ENCODE results near the gene INO80B. TPM values are rescaled to one million over a fixed set of nuclear protein-coding genes. Genes with fewer than 3 reads are reported as not detected.
"Not testable (repeated sequence)": the region's sequence is repeated elsewhere in the genome, so short reads cannot be mapped to it uniquely, and the experiment has no call there.

Gene INO80B
- polyA plus RNA-seq, 5 donors: 21.4 to 37.0 (median 30.1) TPM

DNA sequence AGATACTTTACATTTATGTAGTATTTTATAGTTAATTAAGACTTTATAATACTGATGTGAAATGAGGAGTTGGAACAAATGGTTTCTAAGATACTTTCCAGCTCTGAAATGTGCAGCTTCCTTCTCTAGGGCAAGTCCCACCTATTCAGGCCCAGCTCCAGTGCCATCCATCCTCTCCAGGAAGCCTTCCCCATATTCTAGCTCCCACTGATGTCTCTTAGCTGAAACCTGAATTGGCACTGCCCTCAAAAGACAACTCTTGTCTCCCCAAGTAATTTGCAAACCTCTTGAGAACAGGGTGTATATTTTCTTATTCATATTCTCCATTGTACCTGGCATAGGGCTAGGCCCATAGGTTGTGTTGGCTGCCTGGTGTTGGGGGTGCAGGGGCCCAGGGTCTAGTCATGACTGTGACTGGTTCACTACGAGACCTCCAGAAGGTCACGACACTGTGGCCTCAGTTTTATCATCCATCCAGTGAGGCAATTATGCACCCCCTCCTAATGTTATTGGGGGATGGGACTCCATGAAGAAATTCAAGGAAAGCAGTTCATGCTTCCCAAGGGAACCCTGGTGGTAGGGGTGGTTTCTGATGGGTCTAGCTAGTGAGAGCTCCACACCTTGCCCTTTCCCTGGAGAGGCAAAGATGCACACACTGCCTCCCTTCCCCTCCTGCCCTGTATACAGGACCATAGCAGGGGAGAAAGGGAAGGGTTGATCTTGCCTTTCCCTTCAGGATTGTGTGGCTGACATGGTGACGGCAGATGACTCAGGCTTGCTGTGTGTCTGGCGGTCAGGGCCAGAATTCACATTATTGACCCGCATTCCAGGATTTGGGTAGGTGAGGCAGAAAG, 30.5 kb upstream of the INO80B start:
- no peak for DNase-seq

DNA sequence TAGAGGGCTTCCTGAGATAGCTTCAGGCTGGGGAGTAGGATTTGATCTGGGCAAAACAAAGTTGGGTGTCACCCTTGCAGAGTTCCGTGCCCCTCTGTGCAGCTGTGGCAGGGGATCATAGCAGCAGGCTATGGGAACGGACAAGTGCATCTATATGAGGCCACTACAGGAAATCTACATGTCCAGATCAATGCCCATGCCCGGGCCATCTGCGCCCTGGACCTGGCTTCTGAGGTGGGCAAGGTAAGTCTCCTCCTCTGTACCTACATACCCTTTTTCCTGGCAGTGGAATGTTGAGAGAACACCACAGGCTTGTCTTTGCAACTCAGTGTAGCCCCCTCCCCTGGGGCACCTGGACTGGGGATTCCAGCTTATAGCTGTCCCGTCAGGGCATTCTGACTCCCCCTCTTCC, 29.9 kb upstream of the INO80B start:
- no peak for DNase-seq

DNA sequence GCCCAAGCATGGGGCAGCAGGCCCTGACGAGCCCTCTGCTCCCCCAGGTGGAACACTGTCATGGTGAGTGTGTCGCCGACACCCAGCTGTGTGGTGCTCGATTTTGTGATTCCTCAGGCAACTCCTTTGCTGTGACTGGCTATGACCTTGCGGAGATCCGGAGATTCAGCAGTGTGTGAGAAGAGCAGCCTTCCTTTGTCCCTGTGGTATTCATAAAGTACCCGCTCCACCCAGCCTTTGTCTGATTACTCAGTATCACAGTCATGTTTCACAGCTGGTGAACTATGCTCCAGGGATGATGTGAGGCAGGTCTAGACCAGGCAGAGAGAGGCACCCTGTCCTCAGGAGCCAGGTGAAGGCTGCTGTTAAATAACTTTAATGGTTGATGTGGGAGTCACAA, 29.4 kb upstream of the INO80B start:
- DNase-seq: no peak

DNA sequence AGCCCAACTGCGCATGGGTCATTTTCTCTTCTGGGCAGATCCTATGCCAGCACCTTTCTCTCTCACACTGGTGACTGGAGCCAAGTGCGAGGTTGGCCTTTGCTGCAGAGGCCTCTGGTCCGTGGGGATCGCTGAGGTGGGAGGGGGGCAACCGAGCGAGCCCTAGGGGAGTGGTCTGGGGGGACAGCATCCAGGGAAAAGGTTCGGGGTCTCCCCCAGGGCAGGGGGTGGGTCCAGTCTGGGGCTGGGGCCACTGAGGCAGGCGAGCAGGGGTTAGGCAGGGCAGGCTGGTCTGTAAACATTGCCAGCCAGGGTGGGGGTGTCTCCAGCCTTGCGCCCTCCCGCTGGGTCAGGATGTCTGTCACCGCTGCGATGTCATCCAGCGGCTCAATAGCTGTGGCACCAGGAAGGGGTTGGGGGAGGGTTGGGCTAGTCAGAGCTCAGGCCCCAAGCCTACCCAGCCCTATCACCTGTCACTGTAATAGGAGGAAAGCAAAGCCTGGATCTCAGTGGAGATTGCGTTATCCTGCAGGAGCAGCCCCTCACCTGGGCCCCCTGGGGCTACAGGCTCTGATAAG, 28.6 kb upstream of the INO80B start:
- DNase-seq: no peak

DNA sequence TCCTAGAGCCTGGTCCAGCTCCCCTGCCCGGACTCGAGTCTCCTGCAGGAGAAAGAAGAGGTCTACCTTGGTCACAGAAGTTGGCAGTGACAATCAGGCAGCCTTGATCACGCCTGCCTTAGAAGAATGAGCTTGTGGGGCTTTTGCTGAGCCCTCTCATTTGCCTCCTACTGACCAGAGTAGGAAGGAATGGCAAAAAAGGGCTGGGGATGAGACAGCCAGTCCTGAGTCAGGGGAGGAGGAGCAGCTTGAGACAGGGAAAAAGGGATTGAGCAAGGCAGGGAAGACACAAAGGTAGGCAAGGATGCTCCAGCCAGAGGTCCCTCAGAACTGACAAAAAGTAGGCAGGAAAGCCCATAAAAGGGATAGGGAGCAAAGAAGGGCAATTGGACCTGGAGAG, 27.3 kb upstream of the INO80B start:
- no peak for DNase-seq

DNA sequence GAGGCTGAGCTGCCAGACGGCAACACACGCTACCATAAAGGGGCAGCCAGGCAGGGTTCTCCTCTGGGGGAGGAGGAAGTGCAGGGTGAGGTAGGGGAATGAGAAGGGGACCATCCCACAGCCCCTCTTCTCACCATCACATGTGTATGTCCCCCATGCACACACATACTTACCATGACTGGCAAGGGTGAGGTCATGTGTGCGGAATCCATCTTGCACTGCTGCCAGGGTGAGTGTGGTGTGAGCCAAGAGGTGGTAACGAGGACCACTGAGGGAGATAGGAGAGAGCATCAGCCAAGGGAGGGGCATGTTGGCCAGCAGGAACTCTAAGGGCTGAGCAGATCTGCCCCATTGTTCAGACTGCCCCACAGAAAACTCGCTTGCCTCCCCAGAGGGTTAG, 26.2 kb upstream of the INO80B start:
- DNase-seq: no peak

DNA sequence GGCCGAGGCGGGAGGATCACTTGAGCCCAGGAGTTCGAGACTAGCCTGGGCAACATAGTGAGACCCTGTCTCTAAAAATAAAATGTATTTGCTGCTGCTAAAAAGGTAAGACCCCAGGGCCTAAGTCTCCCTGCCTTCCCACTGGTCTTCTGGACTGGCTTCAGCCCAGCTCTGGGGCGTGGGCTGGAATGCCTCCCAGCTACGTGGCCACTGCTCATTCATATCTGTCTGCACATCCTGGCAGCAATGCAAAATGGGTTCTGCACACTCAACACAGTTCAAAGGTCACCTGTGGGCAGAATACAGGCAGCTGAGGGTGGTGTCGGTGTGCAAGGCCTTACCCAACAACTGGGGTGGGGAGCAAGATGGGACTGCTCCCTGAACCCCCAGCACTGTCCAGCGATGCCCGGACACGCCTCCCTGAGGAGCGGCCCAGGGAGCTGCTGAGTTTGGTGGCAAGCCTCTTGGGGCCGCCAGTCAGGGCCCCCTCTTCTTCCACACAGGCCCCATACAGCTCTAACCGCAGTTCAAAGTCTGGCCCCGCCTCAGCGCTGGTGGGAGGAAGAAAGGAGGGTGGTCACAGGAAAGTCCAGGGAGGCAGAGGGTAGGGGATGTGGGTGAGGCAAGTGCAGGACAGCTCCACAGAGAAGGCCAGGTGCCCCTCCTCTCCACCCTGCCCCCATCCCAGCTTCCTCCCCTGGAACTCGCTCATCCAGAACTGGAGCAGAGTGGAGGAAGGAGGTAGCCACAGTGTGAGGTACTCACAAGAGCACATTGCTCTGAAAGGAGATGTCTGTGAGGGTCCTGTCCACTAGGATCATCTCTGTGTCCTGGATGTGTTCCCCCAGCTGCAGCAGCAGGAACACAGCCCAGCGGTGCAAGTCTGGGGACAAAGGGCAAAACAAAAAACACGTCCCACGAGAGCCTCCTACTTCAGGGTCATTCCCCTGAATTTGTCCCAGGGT, 25.1 kb upstream of the INO80B start:
- DNase-seq: no peak

DNA sequence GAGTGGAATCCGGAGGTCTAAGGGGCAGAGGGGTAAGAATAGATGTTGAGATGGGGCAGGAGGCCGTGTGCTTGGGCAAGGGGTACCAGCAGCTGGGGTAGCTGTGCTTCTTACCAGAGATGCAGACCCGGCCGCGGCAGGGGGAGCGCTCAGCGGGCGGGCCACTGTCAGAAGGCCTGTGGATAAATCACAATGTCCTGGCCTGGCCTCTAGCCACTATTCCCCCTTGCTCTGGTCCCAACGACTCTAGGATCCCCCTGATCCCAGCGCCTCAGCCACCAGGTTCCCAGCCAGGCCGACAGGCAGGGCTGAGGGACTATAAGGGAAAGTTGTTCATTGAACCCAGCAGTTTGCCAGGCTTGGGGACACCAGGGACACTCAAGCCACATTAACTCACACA, 24.4 kb upstream of the INO80B start:
- DNase-seq: no peak

DNA sequence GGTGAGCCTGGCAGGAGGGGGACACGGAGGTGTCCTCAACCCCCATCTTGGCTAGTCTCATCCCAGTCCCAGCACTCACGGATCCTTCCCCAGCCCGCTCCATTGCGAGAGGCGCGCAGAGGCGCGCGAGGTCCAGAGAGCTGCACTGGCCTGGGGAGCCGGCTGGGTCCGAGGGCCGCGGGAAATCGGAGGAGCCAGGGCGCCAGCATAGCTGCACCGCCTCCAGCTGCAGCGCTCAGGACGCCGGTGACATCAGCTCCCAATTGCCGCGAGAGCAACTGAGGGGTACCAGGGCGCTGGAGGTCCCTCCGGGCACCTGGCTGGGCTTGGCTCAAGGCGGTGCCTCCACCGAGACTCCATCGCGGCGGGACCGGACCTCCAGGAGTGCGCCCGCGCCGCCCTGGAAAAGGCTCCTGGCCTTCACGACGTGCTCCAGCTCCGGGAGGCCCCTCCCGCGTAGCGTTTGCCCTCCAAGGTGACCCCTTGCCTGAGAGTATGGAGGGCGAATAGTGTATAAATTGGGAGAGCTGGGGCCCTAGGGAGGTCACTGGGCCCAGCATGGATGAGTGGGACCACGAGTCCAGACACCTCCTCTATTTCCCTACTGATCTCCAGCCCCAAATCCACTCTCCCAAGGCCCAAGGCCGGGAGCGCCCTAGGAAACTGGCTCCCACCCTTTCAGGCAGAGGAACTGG, 18.6 kb upstream of the INO80B start:
- DNase-seq: no peak

DNA sequence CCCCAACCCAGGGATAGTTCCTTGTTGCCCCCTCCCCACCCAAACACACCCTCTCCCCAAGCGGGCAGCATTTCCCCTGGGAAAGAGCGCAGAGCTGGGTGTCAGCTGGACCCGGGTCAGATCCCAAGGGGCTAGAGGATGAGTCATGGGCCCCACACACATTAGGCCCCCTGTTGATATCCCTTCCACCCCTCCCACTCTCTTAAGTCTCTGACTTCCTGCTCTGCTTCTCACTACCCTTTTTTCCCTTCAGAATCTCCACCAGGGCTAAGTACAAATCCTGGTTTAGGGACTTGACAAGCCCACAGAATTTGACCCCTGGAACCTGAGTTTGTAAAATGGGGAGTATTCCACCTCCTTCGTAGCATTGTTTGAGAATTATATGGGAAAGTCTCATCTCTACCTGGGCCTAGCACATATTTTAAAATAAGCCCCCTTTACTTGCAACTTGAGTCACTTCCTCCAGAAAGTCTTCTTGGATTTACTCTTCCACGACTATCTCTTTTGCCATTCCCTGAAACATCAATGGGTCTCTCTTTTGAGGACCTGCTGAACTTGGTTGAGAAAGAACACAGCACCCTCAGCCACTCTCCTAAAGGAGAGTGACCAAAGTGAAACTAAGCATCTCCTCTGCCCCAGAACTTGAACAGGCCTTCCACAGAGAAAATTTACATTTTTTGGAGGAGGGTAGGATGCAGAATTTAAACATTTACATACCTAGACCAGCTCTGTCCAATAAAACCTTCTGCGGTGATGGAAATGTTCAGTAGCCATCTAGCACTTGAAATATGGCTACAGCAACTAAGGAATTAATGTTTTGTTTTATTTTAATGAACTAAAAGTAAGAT, 17.8 kb upstream of the INO80B start:
- no peak for DNase-seq

DNA sequence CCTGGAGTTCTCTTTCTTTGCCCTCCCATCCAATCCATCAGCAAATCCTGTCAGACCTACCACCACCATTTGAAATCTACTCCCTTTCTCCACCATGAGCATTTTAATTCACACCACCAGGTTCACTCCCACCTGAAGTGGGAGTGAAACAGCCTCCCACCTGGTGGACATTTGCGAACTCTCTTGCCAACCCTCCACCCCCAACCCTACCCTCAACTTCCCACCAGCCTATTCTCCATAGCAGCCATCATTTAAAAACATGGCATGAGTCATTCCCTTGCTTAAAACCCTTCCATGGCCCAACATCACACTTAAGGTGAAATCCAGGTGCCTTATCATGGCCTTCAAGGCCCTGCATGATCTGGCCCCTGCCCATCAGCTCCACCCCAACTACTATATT, 16.6 kb upstream of the INO80B start:
- no peak for DNase-seq

DNA sequence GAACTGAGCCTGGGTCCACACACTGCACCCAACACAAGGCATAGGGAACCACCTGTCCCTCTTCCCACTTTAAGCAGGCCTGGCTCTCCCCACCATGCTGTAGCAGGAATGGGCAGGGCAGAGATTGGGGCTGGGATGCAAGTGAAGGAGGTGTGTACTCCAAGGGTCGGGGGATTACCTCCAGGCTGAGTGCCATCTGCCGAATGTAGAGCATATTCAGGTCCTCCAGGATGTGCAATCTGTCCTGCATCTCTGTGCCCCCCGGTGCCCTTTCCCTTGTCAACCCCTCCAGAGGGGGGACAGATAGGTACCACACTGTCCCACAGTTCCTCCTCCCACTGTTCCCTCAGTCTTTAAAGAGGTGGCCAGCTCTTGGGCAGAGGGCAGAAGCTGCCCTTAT, 15.5 kb upstream of the INO80B start:
- DNase-seq: no peak

DNA sequence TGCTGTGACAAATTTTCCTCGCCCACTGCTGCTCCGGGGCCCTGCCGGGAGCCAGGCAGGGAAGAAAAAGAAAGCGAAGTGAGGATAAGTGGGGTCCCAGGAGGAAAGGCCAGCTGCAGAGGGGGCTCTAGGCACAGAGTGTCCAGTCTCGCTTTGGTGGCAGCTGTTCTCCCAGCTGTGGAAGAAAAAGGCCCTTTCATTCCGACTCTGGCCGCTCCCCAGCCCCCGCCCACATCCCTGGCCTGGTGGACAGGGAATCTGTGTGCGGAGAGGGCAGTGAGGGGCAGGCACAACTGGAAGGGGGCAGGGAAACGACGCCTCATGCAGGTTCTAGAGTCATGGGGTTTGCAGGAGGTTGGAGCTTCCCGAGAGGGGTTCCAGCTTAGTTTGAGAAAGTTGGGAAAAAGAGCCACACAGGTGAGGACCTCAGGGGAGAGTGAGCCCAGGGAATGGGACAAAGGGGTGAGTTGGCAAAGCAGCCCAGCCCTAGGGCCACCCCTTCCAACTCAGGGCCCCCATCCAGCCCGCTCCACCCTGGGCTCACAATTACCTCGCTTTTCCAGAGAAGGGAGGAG, 15.0 kb upstream of the INO80B start:
- peak; percentile 77 to 78 for DNase-seq

DNA sequence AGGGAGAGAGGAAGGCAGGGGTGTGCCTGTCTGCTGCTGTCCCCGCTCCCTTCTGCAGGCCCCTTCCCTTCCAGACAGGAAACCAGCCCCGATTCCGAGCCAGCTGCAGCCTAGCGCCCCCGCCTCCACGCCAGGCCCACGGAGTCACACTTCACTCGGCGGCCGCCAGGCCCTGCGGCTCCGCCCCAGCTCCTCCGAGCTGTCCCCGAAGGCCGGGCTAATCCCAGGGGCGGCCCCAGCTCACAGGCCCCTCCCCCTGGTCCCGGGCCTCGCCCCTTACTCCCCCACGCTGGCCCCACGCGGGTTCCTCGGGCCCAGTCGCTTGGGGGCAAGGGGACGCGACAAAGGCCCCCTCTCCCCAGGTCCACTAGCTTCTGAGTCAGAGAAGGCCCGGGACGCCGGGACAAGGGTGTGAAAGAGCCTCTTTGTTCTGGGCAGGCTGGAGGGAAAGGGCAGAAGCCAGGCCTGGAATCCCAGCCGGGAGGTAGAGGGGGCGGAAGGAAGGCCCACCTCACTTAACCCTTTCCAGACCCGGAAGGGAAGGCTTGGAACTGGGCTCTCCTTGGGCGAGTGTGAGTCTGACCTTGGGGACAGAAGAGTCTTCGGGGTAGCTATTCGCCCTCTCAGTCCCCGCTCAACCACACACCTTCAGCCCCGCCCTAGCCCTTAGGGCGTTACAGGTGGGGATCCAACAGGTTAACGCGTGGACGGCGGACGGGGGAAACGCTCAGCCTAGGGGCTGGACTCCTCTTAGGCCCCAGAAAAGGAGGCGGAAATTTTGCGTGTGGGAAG, 14.3 kb upstream of the INO80B start:
- peak; percentile 94 for DNase-seq

DNA sequence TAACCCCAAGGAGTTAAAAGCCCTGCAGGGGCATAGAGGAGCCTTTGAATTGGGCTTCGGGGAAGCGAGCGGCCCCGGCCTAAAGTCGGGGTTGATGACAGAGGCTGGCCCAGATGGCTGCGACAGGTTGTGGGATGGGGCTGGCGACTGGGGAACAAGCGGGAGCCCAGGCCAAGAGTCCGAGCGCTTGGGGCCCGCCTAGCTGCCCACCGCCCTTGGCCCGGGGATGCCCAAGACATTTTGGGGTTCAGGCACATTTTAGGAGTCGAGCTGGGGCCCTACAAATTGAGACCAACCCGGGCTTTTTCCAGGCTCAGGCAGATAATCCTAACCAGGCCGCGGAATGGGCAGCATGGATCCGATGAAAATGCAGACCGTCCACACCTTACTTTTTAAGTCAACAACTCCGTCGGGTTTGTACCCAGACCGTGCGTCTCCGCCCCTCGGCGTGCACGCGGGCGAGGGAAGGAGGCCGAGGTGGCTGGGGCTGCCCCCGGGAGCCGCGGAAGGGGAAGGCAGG, 13.7 kb upstream of the INO80B start:
- DNase-seq: peak in 1 of 2 donors; percentile 28

DNA sequence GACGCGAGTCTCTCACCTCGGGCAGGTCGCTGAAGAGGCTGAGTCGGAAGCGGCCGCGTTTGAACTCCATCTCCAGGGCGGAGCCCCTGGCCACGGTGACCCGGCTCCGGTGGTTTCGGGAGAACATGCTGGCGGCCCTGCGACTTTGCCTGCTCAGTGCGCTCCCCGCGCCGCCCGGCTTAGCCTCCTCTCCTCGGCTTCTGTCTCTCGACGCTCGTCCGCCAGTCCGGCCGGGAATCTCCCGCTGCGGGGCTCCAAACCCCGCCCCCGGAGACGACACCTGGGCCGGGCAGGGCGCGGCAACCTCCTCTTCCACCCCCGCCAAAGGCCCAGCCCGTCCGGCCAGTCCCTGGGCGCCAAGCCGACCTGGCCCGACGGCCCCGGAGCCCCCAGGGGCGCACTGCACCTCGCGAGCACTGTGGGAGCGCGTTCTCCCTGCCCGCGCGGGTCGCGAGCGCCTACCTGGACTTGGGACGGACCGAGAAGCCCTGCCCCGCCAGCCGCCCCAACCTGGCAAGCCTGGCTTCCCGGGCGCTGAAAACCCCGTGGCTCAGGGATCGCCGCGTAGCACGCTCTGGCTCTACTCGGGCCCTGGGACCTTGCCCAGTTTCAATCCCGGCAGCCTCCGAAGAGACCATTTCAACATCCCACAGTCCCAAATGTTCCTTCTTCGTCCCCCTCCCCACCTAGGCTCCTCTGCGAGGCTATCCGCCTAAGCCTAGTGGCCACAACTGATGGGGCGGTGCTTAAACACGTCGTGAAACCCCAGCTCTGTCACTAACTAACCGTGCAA, 13.0 kb upstream of the INO80B start, which contains the start of gene RTKN:
Gene RTKN (minus strand): TSS at position 248 of the 793 bp plus-strand sequence. CDS start 121 bp downstream, at position 127.
- DNase-seq: peak; percentile 45 to 55

DNA sequence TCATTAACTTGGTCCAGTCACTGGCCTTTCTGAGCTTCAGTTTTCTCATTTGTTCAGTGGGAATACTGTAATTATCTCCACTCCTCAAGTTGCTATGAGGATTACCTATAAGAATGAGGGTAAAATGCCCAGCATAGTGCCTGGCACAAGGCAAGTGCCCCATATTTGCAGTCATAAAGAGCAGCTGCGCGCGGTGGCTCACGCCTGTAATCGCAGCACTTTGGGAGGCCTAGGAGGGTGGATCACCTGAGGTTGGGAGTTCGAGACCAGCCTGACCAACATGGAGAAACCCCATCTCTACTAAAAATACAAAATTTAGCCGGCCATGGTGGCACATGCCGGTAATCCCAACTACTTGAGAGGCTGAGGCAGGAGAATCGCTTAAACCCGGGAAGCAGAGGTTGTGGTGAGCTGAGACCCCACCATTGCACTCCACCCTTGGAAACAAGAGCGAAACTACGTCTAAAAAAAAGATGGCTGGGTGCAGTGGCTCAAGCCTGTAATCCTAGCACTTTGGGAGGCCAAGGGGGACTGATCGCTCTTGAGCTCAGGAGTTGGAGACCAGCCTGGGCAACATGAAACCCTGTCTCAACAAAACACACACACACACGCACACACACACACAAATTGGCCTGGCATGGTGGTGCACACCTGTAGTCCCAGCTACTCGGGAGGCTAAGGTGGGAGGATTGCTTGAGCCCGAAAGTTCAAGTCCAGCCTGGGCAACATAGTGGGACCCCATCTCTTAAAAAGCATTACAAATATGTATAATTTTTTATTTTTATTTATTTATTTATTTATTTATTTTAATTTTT, 12.2 kb upstream of the INO80B start:
- not testable (repeated sequence) for DNase-seq
